OCI-LY1 (cell line): Measurements from ENCODE around the gene SOX18.
A peak's percentile ranks its signal among the peaks of the same experiment; 100 is the strongest.

ENCODE experiments used
- H2AFZ ChIP-seq: fragments of 200-600 bp; sonication (generic), shearing (Covaris generic); 2 replicates; pipeline ENCODE4 v1.6.0; 2014; ENCODE audit warnings: antibody characterized with exemption, mild to moderate bottlenecking, low read length
- H3F3A ChIP-seq: fragments of 200-600 bp; sonication (generic), shearing (Covaris generic); 2 replicates; pipeline ENCODE4 v1.6.0; 2014; ENCODE audit warnings: mild to moderate bottlenecking, antibody characterized with exemption, low read length, moderate library complexity; ENCODE audit not compliant: insufficient read depth
- H3K27ac ChIP-seq: fragments of 200-600 bp; sonication (generic); 2 replicates; pipeline ENCODE4 v1.5.1; 2014; ENCODE audit warnings: low read length, mixed run types, mild to moderate bottlenecking, low read depth; ENCODE audit not compliant: poor library complexity, severe bottlenecking
- H3K27me3 ChIP-seq: fragments of 200-600 bp; sonication (generic); 2 replicates; pipeline ENCODE4 v1.6.0; 2014; ENCODE audit warnings: antibody characterized with exemption, mild to moderate bottlenecking, low read length, moderate library complexity; ENCODE audit not compliant: insufficient read depth
- H3K36me3 ChIP-seq: fragments of 200-600 bp; sonication (generic); 2 replicates; pipeline ENCODE4 v1.6.1; 2014; ENCODE audit warnings: mild to moderate bottlenecking, antibody characterized with exemption, low read length, moderate library complexity, mixed read lengths; ENCODE audit not compliant: insufficient read depth
- H3K4me1 ChIP-seq: fragments of 200-600 bp; sonication (generic); 2 replicates; pipeline ENCODE4 v1.5.1; 2014; ENCODE audit warnings: mild to moderate bottlenecking, low read length, moderate library complexity; ENCODE audit not compliant: insufficient read depth, severe bottlenecking
- H3K4me2 ChIP-seq: fragments of 200-600 bp; sonication (generic), shearing (Covaris generic); 2 replicates; pipeline ENCODE4 v1.6.1; 2014; ENCODE audit warnings: low read length
- H3K4me3 ChIP-seq: fragments of 200-600 bp; sonication (generic); 2 replicates; pipeline ENCODE4 v1.5.1; 2014; ENCODE audit warnings: low read length, low read depth, mild to moderate bottlenecking, mixed read lengths; ENCODE audit not compliant: poor library complexity, severe bottlenecking
- H3K79me2 ChIP-seq: fragments of 200-600 bp; shearing (Covaris generic); 2 replicates; pipeline ENCODE4 v1.6.1; 2016; ENCODE audit warnings: mixed run types, low read length, mixed read lengths; ENCODE audit not compliant: insufficient read depth
- H3K9ac ChIP-seq: fragments of 200-600 bp; sonication (generic), shearing (Covaris generic); 2 replicates; pipeline ENCODE4 v1.6.1; 2014; ENCODE audit warnings: mild to moderate bottlenecking, low read length, mixed read lengths
- H3K9me2 ChIP-seq: fragments of 200-600 bp; sonication (generic), shearing (Covaris generic); 2 replicates; pipeline ENCODE4 v1.6.1; 2014; ENCODE audit warnings: low read depth, mild to moderate bottlenecking, low read length, mixed read lengths
- H3K9me3 ChIP-seq: fragments of 200-600 bp; shearing (Covaris generic); 2 replicates; pipeline ENCODE4 v1.6.1; 2014; ENCODE audit warnings: low read length, mixed read lengths
- H4K20me1 ChIP-seq: fragments of 200-600 bp; sonication (generic), shearing (Covaris generic); 2 replicates; pipeline ENCODE4 v1.6.0; 2016; ENCODE audit warnings: mild to moderate bottlenecking, low read length; ENCODE audit not compliant: insufficient read depth
- CTCF ChIP-seq: fragments of 200-600 bp; sonication (generic), shearing (Covaris generic); IDR thresholded peaks from 2 replicates; pipeline ENCODE4 v1.5.1; 2017; ENCODE audit warnings: mild to moderate bottlenecking, antibody characterized with exemption, low read length, moderate library complexity, mixed read lengths
- EZH2 ChIP-seq: fragments of 200-600 bp; sonication (generic), shearing (Covaris generic); IDR thresholded peaks from 2 replicates; pipeline ENCODE4 v1.8.0; 2017; ENCODE audit warnings: borderline replicate concordance, mixed run types, mild to moderate bottlenecking, antibody characterized with exemption, low read length, moderate library complexity, mixed read lengths

SOX18 gene

GRCh38 chr20:64003960-64004725 lies 45.3 kb downstream of the SOX18 start:
- Histone ChIP-seq H3F3A (no peaks in the 10 kb centered on the region), H3K9me2 (no peaks in the 10 kb centered on the region), H3K4me2 (no peak overlapping the region), H3K4me1 (peaks cover 11% of the 10 kb centered on the region), H3K27ac (no peak overlapping the region), H3K4me3 (no peak overlapping the region), H3K79me2 (no peaks in the 10 kb centered on the region), H3K36me3 (peaks cover 81% of the 10 kb centered on the region), H4K20me1 (no peaks in the 10 kb centered on the region), H3K27me3 (no peaks in the 10 kb centered on the region), H2AFZ (no peak overlapping the region), H3K9me3 (peaks cover 10% of the 10 kb centered on the region), H3K9ac (no peak overlapping the region)
- TF ChIP-seq EZH2 (no peak), CTCF (no peak)

- H3K36me3 ChIP-seq, result peaks cover 68% of the 10 kb centered on the region
- no peak for TF ChIP-seq CTCF
- TF ChIP-seq EZH2, result no peak
- H2AFZ ChIP-seq, result no peak overlapping the region
- no peaks in the 10 kb centered on the region for H3K27me3 ChIP-seq
- H3K9ac ChIP-seq, result no peak overlapping the region
- no peaks in the 10 kb centered on the region for H3K79me2 ChIP-seq
- no peak overlapping the region for H3K4me2 ChIP-seq
- no peaks in the 10 kb centered on the region for H4K20me1 ChIP-seq
- peak overlapping the region; percentile 20 for H3K27ac ChIP-seq
- H3K9me2 ChIP-seq, result no peaks in the 10 kb centered on the region
- H3K4me1 ChIP-seq, result peaks cover 11% of the 10 kb centered on the region
- H3K4me3 ChIP-seq, result no peak overlapping the region
- H3F3A ChIP-seq, result no peaks in the 10 kb centered on the region
- H3K9me3 ChIP-seq, result no peaks in the 10 kb centered on the region
Measured at GRCh38 chr20:64001607-64002011, 47.8 kb downstream of the SOX18 start.

GRCh38 chr20:64000906-64001305 lies 48.5 kb downstream of the SOX18 start:
- peaks cover 11% of the 10 kb centered on the region for H3K4me1 ChIP-seq
- H3K9me3 ChIP-seq, result no peaks in the 10 kb centered on the region
- no peaks in the 10 kb centered on the region for H3F3A ChIP-seq
- H3K36me3 ChIP-seq, result peaks cover 71% of the 10 kb centered on the region
- H3K27me3 ChIP-seq, result no peaks in the 10 kb centered on the region
- no peak overlapping the region for H3K9ac ChIP-seq
- TF ChIP-seq EZH2, result no peak
- TF ChIP-seq CTCF, result no peak
- no peak overlapping the region for H2AFZ ChIP-seq
- H3K27ac ChIP-seq, result no peak overlapping the region
- H3K4me2 ChIP-seq, result no peak overlapping the region
- H4K20me1 ChIP-seq, result no peaks in the 10 kb centered on the region
- no peaks in the 10 kb centered on the region for H3K79me2 ChIP-seq
- no peaks in the 10 kb centered on the region for H3K9me2 ChIP-seq
- no peak overlapping the region for H3K4me3 ChIP-seq
